Skeletal muscle cell (primary cell): ENCODE data around the gene CALD1.

Experiments
- DNase-seq: peaks from one replicate; pipeline ENCODE4 v3.0.0-alpha.2; 2010; ENCODE audit warnings: low read depth
- H3K4me3 ChIP-seq: 2 replicates; pipeline ENCODE4 v1.5.1; 2011; ENCODE audit warnings: low read depth, mild to moderate bottlenecking, control low read depth, low read length, moderate library complexity

CALD1 gene

GRCh38 chr7:134845461-134845860 is 66.0 kb downstream of the CALD1 start:
- no peak for DNase-seq
- H3K4me3 ChIP-seq: no peak overlapping the region

GRCh38 chr7:134847851-134848588 is 68.6 kb downstream of the CALD1 start:
- H3K4me3 ChIP-seq: no peak overlapping the region
- no peak for DNase-seq

GRCh38 chr7:134850066-134850465 is 70.6 kb downstream of the CALD1 start:
- DNase-seq: no peak
- no peak overlapping the region for H3K4me3 ChIP-seq

DNA sequence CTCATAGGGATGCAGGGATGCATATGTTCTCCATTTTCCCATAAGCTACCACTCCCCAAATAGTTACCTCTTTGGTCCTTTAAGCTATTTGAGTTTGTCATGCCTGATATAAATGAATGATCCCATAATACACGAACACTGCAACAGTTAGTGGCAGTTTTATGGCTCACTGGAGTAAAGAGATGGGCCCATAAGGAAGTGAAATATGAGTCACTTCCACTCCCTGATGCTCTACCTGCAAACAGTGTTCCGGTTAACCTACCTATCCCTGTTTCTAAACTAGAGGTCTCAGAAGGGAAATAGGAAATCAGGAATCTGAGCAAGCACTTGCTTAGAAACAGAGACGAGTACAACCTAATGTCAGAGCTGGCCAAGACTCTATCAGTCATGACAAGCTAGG is 71.7 kb downstream of the CALD1 start:
- no peak overlapping the region for H3K4me3 ChIP-seq
- no peak for DNase-seq

GRCh38 chr7:134852625-134853024 is 73.2 kb downstream of the CALD1 start:
- H3K4me3 ChIP-seq: no peak overlapping the region
- DNase-seq: no peak

GRCh38 chr7:134854816-134855215 is 75.4 kb downstream of the CALD1 start:
- no peak overlapping the region for H3K4me3 ChIP-seq
- DNase-seq: peak; percentile 44

GRCh38 chr7:134855442-134855841 is 76.0 kb downstream of the CALD1 start:
- H3K4me3 ChIP-seq: no peak overlapping the region
- DNase-seq: no peak

DNA sequence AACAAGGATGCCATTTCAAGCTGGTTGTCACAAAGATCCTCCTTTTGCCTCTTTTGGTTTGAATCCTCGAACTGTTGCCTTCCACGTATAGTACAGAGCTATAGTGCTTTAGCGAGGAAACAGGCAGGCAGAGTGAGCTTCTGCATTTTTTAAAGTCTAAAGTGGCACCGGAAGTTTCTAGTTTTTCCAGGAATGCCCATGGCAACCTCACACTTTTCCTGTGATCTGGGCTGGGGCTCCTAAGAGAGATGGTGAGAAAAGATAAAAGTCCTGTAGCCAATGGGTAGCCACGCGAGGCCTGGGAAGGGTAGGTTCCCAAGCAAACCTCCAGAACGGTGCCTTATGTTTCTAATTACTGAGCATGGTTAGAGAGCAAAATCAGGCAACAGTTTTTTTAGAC is 76.7 kb downstream of the CALD1 start:
- DNase-seq: no peak

GRCh38 chr7:134856691-134857090 is 77.3 kb downstream of the CALD1 start:
- DNase-seq: no peak

More for the DNA sequence above, 76.7 kb downstream of the CALD1 start:
- no peak overlapping the region for H3K4me3 ChIP-seq

DNA sequence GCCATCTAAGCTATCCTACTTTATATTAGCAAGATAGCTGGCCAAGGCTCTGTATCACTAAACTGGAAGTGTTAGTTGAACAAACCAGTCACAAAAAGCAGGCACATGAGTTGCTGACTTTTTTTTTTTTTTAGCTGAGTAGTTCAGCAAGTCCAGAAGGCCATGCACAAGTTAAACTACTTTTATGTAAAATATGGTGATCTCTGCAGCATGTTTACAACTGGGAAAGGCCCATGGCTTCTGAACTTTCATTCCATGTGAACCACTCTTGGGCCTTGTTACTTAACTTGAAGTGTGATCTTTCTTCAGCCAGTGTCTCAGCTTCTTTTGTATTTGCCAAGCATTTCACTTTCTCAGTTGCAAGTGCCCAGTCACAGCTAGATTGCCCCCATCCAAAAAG is 78.5 kb downstream of the CALD1 start:
- no peak overlapping the region for H3K4me3 ChIP-seq
- DNase-seq: no peak

More at GRCh38 chr7:134856691-134857090, 77.3 kb downstream of the CALD1 start:
- H3K4me3 ChIP-seq: no peak overlapping the region

DNA sequence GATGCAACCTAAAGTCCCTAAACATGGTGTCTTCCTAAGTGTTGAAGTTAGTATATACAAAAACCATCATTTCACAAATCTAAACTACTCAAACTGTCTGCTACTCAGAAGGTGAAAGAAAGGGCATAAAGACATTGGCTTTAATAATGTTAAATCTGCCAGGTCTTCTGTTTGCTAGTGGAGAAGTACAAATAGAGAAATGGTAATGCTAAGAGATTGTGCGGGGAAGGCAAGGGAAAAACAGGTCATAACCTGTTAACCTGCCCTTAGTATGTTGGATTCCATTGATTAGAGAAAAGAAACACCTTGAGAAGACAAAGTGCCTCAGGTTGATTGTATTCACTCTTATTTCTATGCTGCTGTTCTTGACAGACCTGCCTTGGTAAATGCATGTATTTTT is 80.3 kb downstream of the CALD1 start:
- no peak for DNase-seq
- no peak overlapping the region for H3K4me3 ChIP-seq

- peak overlapping the region; percentile 29 for H3K4me3 ChIP-seq
- peak; percentile 24 for DNase-seq
Measured at GRCh38 chr7:134865001-134865845, 85.8 kb downstream of the CALD1 start.

- no peak for DNase-seq
- H3K4me3 ChIP-seq: no peak overlapping the region
Measured at GRCh38 chr7:134866617-134867016, 87.2 kb downstream of the CALD1 start.

DNA sequence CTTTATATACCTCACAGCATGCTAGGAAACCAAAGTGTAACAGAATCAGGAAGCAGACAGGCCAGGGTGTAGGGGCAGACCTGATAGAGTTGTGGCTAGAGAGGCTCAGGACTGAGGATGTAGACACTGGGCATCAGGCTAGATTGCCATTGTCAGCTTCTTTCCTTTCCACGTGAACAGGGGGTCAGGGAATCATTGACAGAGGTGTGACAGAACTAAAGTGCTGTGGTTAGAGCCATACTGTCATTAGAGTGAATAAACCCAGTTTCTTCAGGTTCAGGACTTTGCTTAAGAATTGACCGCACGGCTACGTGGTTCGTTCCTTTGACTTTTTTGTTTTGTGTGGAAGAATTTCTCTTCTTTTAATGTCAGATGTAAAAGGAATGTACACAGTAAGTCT is 90.7 kb downstream of the CALD1 start:
- H3K4me3 ChIP-seq: no peak overlapping the region
- no peak for DNase-seq

DNA sequence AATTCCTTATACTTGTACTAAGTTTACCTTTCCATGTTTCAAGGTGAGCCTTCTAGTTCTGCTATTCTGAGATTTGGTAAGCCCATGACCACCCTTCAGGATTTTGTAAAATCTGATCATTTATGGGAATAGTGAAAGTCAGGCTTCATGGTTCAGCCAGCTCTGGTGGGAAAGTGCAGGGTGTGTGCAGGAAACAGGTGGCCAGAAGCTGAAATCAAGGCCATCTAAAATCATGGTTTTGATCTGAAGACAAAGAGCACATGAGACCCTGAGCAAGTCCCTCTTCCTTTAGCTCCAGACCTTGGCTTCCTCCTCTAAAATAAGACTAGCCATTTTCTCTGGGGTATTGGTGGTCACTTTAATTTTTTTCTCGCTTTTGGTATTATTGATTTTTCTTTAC is 91.3 kb downstream of the CALD1 start:
- DNase-seq: no peak

GRCh38 chr7:134873253-134873652 is 93.8 kb downstream of the CALD1 start:
- DNase-seq: no peak
- no peak overlapping the region for H3K4me3 ChIP-seq

More for the DNA sequence above, 91.3 kb downstream of the CALD1 start:
- no peak overlapping the region for H3K4me3 ChIP-seq

DNA sequence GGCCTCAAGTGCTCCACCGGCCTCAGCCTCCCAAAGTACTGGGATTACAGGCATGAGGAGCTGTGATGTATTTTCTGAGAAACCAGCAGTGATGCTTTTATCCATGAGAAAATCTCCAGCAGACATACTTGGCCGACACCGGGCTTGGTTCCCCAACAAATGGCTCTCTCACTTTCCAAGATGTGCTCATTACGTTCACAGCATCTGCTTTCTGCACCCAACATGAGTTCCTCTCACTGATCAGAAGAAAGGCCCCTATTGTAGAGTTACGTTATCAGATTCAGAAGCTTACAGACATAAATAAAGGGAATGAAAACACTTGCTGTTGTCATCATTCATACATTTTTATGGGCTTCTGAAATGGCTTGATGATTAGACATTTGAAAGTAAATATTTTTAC is 95.0 kb downstream of the CALD1 start:
- H3K4me3 ChIP-seq: no peak overlapping the region
- no peak for DNase-seq

GRCh38 chr7:134875867-134876266 is 96.4 kb downstream of the CALD1 start:
- no peak overlapping the region for H3K4me3 ChIP-seq
- peak; percentile 91 for DNase-seq

- no peak overlapping the region for H3K4me3 ChIP-seq
- DNase-seq: no peak
Measured at GRCh38 chr7:134878746-134879357, 99.4 kb downstream of the CALD1 start.

DNA sequence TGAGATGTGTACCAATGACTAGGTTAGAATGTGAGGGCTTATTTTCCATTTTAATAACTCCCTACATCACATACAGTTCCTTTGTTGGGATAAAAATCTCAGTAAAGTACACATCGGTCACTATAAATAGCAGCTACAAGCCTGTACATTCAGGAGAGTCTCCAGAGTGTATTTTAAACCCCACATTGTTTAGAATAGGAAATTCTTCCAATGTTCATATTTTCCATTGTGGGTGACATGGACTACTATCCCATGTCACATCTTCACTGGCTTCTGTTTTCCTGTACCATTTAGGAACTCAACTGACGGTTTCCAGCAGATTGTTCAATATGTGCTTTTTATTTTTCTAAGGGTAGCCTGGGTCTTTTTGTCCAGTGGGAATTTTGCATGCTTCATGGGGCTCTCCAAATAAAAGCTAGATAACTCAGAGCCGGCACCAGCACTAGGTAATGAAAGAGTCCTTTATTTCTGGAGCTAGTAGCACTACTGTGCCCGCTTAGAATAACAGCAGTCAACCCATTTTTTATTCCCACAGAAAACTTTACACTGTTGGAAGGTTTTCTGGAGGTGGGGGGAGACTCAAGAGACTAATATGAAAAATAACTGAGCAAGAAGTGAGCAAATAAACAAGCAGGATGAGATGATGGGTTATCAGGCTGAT is 100.5 kb downstream of the CALD1 start:
- no peak overlapping the region for H3K4me3 ChIP-seq

More for the DNA sequence above, 100.5 kb downstream of the CALD1 start:
- DNase-seq: no peak
